Parathyroid adenoma (tissue), 2 donors: ENCODE results near the gene CYP1A2.

Experiments used
- H2AFZ ChIP-seq: fragments of 300-600 bp; sonication (generic); one replicate; pipeline ENCODE4 v1.7.0; 2017; ENCODE audit warnings: antibody characterized with exemption, mild to moderate bottlenecking
- H3K27ac ChIP-seq: fragments of 300-600 bp; sonication (generic); one replicate; pipeline ENCODE4 v1.7.0; 2017
- H3K27me3 ChIP-seq: fragments of 300-600 bp; sonication (generic); one replicate; pipeline ENCODE4 v1.7.0; 2017; ENCODE audit warnings: low read length; ENCODE audit not compliant: control insufficient read depth, insufficient read depth
- H3K36me3 ChIP-seq: fragments of 300-600 bp; sonication (generic); one replicate; pipeline ENCODE4 v1.7.0; 2017; ENCODE audit warnings: low read length; ENCODE audit not compliant: control insufficient read depth, insufficient read depth
- H3K4me1 ChIP-seq: fragments of 300-600 bp; sonication (generic); one replicate; pipeline ENCODE4 v1.7.0; 2017; ENCODE audit warnings: control low read depth
- H3K4me2 ChIP-seq: fragments of 300-600 bp; sonication (generic); one replicate; pipeline ENCODE4 v1.7.0; 2017; ENCODE audit warnings: low read length
- H3K4me3 ChIP-seq: fragments of 300-600 bp; sonication (generic); one replicate; pipeline ENCODE4 v1.7.0; 2017; ENCODE audit warnings: low read depth, low read length
- H3K79me2 ChIP-seq: fragments of 300-600 bp; sonication (generic); one replicate; pipeline ENCODE4 v1.7.0; 2017; ENCODE audit warnings: control low read depth
- H3K9ac ChIP-seq: fragments of 300-600 bp; sonication (generic); one replicate; pipeline ENCODE4 v1.7.0; 2017; ENCODE audit warnings: mild to moderate bottlenecking
- H3K9me3 ChIP-seq: fragments of 300-600 bp; sonication (generic); one replicate; pipeline ENCODE4 v1.7.0; 2017; ENCODE audit warnings: low read length; ENCODE audit not compliant: control insufficient read depth
- TF ChIP-seq, protein P1 (sequence below): fragments of 300-600 bp; sonication (generic); IDR thresholded peaks from one replicate; pipeline ENCODE4 v1.7.0; 2017; ENCODE audit warnings: antibody characterized with exemption, mild to moderate bottlenecking
- donor health status: primary hyperparathyroidism.

The CYP1A2 gene

DNA sequence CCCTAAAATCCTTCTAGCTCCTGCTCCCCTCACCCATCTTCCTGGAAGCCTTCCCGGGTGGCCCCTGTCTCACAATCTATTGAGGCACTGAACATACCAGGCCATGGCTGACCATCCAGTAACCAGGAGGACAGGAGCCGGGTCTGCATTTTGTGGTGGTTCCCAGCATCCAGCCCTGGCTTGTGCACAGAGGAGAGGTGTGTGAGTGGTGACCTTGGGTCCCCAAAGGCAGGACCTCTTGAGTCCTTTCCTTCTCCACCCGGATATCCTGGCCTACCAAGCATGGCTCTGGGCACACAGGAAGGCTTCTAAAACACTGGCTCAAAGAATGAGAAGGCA is 41.1 kb downstream of the CYP1A2 start:
- H3K9ac ChIP-seq: no peak overlapping the region
- TF ChIP-seq, protein P1, sequence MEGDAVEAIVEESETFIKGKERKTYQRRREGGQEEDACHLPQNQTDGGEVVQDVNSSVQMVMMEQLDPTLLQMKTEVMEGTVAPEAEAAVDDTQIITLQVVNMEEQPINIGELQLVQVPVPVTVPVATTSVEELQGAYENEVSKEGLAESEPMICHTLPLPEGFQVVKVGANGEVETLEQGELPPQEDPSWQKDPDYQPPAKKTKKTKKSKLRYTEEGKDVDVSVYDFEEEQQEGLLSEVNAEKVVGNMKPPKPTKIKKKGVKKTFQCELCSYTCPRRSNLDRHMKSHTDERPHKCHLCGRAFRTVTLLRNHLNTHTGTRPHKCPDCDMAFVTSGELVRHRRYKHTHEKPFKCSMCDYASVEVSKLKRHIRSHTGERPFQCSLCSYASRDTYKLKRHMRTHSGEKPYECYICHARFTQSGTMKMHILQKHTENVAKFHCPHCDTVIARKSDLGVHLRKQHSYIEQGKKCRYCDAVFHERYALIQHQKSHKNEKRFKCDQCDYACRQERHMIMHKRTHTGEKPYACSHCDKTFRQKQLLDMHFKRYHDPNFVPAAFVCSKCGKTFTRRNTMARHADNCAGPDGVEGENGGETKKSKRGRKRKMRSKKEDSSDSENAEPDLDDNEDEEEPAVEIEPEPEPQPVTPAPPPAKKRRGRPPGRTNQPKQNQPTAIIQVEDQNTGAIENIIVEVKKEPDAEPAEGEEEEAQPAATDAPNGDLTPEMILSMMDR: no peak
- H3K4me3 ChIP-seq: peak overlapping the region; percentile 21
- H3K4me1 ChIP-seq: peaks cover 10% of the 10 kb centered on the region
- peak overlapping the region; percentile 31 for H3K27ac ChIP-seq
- H3K9me3 ChIP-seq: no peaks in the 10 kb centered on the region
- H3K79me2 ChIP-seq: peaks cover 20% of the 10 kb centered on the region
- no peak overlapping the region for H2AFZ ChIP-seq
- peak overlapping the region; percentile 56 for H3K4me2 ChIP-seq
- H3K27me3 ChIP-seq: no peaks in the 10 kb centered on the region
- H3K36me3 ChIP-seq: no peaks in the 10 kb centered on the region

DNA sequence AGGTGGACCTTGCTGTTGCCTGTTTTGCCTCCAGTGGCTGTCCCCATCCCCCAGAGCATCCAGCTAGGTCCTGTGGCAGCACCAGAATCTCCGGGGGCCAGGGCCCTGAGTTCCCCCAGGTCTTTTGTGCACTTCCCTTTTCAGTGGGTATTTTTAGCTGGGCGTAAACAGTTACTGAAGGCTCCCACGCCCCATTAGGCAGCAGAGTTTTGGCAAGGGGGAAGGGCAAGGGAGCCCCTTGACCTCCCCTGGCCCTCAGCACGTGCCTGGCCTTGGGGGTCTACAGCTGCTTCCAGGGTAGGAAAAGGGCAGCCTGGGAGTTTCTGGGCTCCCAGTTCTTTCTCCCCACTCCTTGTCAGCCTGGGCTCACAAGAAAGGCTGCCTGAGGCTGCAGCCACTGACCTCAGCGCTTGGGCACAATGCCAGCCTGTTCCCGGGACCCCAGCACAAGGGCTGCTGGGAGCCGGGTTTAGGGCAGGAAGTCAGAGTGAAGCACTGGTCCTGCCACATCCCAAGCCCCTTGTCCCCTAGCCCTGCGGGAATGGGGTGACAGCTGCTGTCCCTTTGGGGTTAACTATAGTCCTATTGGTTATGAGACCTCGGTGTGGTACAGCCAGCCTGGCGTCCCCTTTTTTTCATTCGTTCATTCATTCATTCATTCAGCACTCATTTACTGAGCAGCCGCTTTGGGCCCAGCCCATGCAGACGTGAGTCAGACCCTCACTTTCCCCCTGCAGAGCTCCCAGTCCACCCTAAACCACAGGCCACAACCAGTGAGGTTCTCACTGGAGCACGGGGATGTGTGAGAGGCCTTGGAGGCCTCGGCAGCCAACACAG is 41.7 kb downstream of the CYP1A2 start:
- no peaks in the 10 kb centered on the region for H3K36me3 ChIP-seq
- no peak overlapping the region for H3K4me3 ChIP-seq
- peaks cover 10% of the 10 kb centered on the region for H3K4me1 ChIP-seq
- TF ChIP-seq, protein P1: no peak
- H3K9ac ChIP-seq: no peak overlapping the region
- no peak overlapping the region for H2AFZ ChIP-seq
- H3K79me2 ChIP-seq: peaks cover 20% of the 10 kb centered on the region
- H3K27me3 ChIP-seq: no peaks in the 10 kb centered on the region
- H3K27ac ChIP-seq: peak overlapping the region; percentile 31
- H3K4me2 ChIP-seq: peak overlapping the region; percentile 56
- H3K9me3 ChIP-seq: no peaks in the 10 kb centered on the region

DNA sequence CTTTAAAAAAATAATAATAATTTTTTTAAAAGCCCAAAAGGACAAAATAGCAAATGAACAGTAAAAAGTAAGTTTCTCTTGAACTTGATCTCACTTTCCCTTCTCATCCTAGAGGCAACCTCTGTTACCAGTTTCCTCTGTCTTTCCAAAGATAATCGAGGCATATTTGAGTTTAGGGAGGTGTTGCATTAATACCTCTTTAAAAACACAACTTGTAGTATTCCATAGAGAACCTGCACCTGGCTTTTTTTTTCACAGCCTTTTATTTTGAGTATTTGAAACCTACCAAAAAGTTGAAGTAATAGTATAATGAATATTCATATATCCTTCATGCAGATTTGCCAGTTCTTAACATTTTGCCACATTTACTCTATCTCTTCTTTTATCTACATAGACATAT is 42.4 kb downstream of the CYP1A2 start:
- no peaks in the 10 kb centered on the region for H3K9me3 ChIP-seq
- TF ChIP-seq, protein P1: no peak
- H3K27me3 ChIP-seq: no peaks in the 10 kb centered on the region
- H3K79me2 ChIP-seq: peaks cover 20% of the 10 kb centered on the region
- no peak overlapping the region for H3K4me3 ChIP-seq
- no peak overlapping the region for H2AFZ ChIP-seq
- H3K9ac ChIP-seq: no peak overlapping the region
- peaks cover 10% of the 10 kb centered on the region for H3K4me1 ChIP-seq
- no peak overlapping the region for H3K4me2 ChIP-seq
- no peaks in the 10 kb centered on the region for H3K36me3 ChIP-seq
- no peak overlapping the region for H3K27ac ChIP-seq

DNA sequence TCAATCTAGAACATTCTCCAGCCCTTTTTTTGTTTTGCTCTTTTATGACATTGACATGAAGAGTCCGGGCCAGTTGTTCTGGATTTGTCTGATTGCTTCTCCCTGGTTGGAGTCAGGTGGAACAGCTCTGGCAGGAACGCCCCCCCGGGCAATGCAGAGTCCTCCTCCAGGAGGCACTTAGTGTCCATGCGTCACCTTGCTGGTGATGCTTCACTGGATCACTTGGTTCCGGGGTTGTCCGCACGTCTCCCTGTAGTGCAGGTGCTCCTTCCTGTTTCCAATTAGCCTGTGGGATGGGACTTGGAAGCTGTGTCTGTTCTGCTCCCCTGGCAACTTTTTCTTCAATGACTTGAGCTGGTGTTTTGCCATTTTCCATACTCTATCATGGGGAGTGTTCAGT is 43.0 kb downstream of the CYP1A2 start:
- Histone ChIP-seq H3K9ac (no peak overlapping the region), H2AFZ (no peak overlapping the region), H3K27ac (no peak overlapping the region), H3K4me2 (no peak overlapping the region), H3K9me3 (no peaks in the 10 kb centered on the region), H3K27me3 (no peaks in the 10 kb centered on the region), H3K79me2 (peaks cover 20% of the 10 kb centered on the region), H3K4me1 (peaks cover 10% of the 10 kb centered on the region), H3K36me3 (no peaks in the 10 kb centered on the region), H3K4me3 (no peak overlapping the region)
- TF ChIP-seq, protein P1: no peak
